Stimulated activated CD8-positive, alpha-beta memory T cell treated with anti-CD3 and anti-CD28 coated beads, Interleukin-15, amount 100 ng/mL, for 1 hour (primary cell): Measurements from ENCODE around the gene CEP164.

ENCODE experiments used
- DNase-seq: peaks from one replicate; pipeline ENCODE4 v3.0.0-alpha.2; 2020; ENCODE audit warnings: low read depth

The CEP164 gene

GRCh38 chr11:117366875-117367274, 39.2 kb downstream of the CEP164 start:
- DNase-seq, result no peak

- no peak for DNase-seq
Observed at GRCh38 chr11:117369534-117369933, 41.9 kb downstream of the CEP164 start.

DNA sequence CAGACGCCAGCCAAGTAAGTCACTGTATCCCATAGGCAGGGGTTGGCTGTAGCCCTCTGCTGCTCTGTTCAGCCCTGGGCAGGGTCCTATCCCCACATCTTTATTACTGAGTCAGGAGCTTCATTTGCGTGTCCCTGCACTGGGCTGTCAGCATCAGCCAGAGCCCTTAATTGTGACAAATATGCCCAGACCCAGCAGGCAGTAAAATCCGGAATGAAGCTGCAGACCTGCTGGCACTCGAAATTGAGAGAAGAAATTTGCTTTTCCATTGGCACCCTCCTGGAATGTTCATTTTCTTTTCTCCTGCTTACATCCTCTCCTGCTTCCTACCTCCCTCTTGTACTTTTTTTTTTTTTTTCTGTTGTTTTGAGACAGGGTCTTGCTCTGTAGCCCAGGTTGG, 43.8 kb downstream of the CEP164 start:
- DNase-seq, result no peak

GRCh38 chr11:117374316-117375055, 46.8 kb downstream of the CEP164 start:
- no peak for DNase-seq

GRCh38 chr11:117375960-117376359, 48.3 kb downstream of the CEP164 start:
- no peak for DNase-seq

- DNase-seq, result no peak
Observed at GRCh38 chr11:117376517-117376916, 48.9 kb downstream of the CEP164 start.

GRCh38 chr11:117378976-117379865, 51.6 kb downstream of the CEP164 start:
- DNase-seq, result no peak

DNA sequence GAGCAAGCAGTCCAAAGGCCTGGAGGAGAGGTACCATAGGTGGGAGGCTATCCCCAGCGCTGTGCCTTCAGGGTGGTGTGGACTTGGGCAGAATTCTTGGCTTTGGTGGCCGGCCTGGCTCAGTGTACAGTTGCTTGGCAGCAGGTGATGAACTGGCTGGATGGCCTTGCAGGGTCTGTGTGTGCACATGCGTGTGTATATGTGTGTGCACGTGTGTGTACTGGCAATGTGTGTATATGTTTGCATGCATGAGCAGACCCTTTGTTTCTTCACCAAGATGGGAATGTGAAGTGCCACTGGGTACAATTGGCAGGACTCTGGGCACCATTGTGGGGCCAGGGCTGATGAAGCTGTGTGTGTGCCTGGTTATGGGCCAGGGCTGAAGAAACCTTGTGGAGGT, 53.0 kb downstream of the CEP164 start:
- DNase-seq, result no peak

GRCh38 chr11:117381481-117382387, 54.1 kb downstream of the CEP164 start:
- DNase-seq, result no peak

DNA sequence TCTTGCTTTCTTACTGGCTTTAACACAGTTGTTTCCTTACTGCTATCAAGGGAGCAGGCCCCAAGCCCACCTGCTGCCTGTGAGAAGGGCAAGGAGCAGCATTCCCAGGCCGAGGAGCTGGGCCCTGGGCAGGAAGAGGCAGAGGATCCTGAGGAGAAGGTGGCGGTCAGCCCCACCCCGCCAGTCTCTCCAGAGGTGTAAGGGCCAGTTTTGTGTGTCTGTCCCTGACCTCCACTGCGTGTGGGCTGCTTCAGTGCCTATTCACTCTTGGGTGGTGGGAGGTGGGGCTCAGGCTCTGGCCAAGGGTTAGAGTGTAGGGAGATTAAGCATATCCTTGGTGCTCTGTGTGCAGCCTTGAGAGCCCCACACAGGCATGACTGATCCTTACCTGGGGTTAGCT, 55.1 kb downstream of the CEP164 start:
- no peak for DNase-seq

- DNase-seq, result no peak
Observed at GRCh38 chr11:117384045-117384444, 56.4 kb downstream of the CEP164 start.

GRCh38 chr11:117385471-117385870, 57.8 kb downstream of the CEP164 start:
- no peak for DNase-seq

- no peak for DNase-seq
Observed at GRCh38 chr11:117385906-117386305, 58.3 kb downstream of the CEP164 start.

GRCh38 chr11:117387992-117388755, 60.5 kb downstream of the CEP164 start:
- no peak for DNase-seq

- no peak for DNase-seq
Observed at GRCh38 chr11:117390743-117391142, 63.1 kb downstream of the CEP164 start.

DNA sequence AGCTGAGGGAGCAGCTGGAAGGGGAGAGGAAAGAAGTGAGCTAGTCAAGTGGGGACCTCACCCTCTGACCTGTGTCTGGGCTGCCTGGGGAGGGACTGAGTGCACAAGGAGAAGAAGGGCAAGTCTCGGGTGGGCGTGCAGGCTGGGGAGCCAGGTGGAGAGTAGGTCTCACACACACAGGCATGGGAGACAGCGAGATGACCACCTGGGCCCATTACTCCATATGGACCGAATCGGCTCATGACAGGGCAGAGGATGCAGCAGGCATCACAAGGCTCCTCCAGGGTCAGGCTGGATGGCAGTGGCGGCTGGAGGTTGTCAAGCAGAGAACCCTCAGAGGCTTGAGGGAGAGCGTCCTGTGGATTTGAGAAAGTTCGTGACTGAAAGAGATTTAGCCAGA, 63.5 kb downstream of the CEP164 start:
- no peak for DNase-seq

- no peak for DNase-seq
Observed at GRCh38 chr11:117392001-117392690, 64.5 kb downstream of the CEP164 start.

DNA sequence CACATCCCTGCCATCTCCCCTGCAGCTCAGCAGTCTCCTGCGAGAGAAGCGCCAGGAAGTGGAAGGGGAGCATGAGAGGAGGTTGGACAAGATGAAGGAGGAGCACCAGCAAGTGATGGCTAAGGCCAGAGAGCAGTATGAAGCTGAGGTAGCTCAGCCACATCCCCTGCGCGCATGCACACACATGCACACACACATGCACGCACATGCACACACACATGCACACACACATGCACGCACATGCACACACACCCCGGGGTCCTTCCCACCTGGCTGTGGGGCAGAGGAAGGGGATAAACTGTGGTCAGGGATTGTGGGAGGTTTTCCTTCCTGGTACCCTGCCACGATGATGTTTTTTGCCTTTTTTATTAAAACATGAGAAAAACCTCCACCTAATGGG, 65.3 kb downstream of the CEP164 start:
- no peak for DNase-seq

DNA sequence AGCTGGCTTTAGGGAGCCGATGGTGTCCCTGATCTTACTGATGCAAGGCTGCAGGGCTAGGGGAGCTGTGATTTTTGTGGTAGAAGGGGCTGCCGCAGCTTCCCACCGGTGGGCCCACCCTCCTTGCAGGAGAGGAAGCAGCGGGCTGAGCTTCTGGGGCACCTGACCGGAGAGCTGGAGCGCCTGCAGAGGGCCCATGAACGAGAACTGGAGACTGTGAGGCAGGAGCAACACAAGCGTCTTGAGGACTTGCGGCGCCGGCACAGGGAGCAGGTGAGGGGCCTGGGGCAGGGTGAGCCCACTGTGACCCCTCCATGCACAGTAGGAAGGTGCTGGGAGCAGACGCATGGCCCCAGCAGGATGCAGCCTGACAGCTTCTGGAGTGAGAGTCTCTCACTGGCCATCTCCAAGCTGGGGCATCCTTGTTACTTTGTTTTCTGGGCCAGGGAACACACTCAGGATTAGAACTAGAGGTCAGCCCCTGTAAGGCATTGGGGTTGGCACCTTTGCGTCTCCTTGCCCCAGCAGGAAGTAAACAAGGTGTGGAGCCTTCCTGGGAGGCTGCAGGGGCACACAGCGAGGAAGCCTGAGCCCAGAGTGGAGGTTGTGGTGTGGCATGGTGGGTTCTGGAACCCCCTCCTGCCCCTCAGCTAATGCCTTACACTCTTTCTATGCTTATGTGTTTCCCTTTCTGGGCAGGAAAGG, 66.7 kb downstream of the CEP164 start:
- no peak for DNase-seq

DNA sequence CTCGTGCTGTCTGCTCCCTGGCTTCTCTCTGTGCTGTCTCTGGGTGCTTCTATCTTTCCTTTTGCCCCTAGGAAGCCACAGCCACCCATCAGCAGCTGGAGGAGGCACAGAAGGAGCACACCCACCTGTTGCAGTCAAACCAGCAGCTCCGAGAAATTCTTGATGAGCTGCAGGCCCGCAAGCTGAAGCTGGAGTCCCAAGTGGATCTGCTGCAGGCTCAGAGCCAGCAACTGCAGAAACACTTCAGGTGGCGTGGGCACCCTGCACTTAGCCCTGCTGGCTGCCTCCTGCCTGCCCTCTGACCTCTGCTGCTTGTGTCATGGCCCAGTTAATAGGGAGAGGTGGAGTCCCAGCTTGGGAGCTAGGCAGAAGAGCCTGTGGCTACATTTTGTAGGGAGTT, 67.8 kb downstream of the CEP164 start:
- no peak for DNase-seq
